ENCODE results near the gene CHMP3.
"Not testable (repeated sequence)": the region's sequence is repeated elsewhere in the genome, so short reads cannot be mapped to it uniquely, and the experiment has no call there.

DNA sequence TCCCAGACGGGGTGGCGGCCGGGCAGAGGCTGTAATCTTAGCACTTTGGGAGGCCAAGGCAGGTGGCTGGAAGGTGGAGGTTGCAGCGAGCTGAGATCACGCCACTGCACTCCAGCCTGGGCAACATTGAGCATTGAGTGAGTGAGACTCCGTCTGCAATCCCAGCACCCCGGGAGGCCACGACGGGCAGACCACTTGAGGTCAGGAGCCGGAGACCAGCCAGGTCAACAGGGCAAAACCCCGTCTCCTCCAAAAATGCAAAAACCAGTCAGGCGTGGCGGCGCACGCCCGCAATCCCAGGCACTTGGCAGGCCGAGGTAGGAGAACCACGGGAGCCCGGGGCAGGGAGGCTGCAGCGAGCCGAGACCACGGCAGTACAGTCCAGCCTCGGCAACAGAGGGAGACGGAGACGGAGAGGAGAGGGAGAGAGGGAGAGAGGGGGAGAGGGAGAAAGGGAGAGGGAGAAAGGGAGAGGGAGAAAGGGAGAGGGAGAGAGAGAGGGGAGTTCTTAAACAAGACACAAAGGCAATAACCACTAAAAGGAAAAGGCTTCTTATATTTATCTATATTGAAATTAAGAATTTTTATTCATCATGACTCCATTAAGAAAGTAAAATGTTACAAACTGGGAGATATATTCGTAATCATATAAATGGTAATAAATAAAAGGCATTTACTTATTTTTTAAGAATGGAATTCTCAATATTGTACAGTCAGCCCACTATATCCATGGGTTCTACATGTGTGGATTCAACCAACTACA lies 13.1 kb downstream of the CHMP3 start:
- TF ChIP-seq, protein P1, sequence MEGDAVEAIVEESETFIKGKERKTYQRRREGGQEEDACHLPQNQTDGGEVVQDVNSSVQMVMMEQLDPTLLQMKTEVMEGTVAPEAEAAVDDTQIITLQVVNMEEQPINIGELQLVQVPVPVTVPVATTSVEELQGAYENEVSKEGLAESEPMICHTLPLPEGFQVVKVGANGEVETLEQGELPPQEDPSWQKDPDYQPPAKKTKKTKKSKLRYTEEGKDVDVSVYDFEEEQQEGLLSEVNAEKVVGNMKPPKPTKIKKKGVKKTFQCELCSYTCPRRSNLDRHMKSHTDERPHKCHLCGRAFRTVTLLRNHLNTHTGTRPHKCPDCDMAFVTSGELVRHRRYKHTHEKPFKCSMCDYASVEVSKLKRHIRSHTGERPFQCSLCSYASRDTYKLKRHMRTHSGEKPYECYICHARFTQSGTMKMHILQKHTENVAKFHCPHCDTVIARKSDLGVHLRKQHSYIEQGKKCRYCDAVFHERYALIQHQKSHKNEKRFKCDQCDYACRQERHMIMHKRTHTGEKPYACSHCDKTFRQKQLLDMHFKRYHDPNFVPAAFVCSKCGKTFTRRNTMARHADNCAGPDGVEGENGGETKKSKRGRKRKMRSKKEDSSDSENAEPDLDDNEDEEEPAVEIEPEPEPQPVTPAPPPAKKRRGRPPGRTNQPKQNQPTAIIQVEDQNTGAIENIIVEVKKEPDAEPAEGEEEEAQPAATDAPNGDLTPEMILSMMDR (conservative IDR thresholded peaks at IDR 0.05; ENCODE audit: low read depth, low read length) = not testable (repeated sequence)
- TF ChIP-seq EZH2 (IDR thresholded peaks at IDR 0.05; ENCODE audit: low read length, unreplicated experiment) = not testable (repeated sequence)

Data from PC-3 (cell line).